Measurements from ENCODE around the gene FREM1. TPM values are rescaled to one million over a fixed set of nuclear protein-coding genes. Genes with fewer than 3 reads are reported as not detected.

FREM1 gene
- total RNA-seq, 4 donors from 2014 or later: 3.3 to 7.1 (median 5.2) TPM

DNA sequence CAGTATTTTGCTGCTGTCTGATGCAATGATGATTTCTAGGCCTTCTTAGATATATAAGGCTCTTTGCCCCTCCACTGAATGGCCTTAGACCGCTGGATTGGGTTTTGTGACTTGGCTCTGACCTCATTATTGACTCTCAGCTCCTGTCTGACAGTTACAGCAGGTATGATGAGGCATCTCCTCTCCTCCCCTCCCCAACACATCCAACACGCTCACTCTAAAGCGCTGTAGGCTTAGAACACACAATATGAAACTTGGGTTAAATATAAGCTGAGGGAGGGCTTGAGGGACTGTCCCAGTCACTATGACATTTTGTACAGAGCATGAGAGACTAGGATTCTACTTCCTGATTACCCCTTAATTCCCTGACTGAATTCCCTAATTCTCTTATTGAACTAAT is 168.9 kb downstream of the FREM1 start:
- Histone ChIP-seq H3K4me3 (no peak overlapping the region), H3K9me3 (no peaks in the 10 kb centered on the region), H3K27me3 (no peaks in the 10 kb centered on the region), H3K27ac (no peak overlapping the region), H3K36me3 (peaks cover 0 to 3% (median 0%) of the 10 kb centered on the region in 3 donors), H3K4me1 (no peaks in the 10 kb centered on the region)
- DNase-seq (ENCODE audit: low spot score in 2 of 2): no peak
- WGBS, 2 donors: 89 to 91% methylated on average over 3 of the region's 3 CpGs
- TF ChIP-seq EP300 (IDR thresholded peaks at IDR 0.05) (no peak), POLR2A (IDR thresholded peaks at IDR 0.05) (no peak)
- TF ChIP-seq, protein P1, sequence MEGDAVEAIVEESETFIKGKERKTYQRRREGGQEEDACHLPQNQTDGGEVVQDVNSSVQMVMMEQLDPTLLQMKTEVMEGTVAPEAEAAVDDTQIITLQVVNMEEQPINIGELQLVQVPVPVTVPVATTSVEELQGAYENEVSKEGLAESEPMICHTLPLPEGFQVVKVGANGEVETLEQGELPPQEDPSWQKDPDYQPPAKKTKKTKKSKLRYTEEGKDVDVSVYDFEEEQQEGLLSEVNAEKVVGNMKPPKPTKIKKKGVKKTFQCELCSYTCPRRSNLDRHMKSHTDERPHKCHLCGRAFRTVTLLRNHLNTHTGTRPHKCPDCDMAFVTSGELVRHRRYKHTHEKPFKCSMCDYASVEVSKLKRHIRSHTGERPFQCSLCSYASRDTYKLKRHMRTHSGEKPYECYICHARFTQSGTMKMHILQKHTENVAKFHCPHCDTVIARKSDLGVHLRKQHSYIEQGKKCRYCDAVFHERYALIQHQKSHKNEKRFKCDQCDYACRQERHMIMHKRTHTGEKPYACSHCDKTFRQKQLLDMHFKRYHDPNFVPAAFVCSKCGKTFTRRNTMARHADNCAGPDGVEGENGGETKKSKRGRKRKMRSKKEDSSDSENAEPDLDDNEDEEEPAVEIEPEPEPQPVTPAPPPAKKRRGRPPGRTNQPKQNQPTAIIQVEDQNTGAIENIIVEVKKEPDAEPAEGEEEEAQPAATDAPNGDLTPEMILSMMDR (IDR thresholded peaks at IDR 0.05): no peak

DNA sequence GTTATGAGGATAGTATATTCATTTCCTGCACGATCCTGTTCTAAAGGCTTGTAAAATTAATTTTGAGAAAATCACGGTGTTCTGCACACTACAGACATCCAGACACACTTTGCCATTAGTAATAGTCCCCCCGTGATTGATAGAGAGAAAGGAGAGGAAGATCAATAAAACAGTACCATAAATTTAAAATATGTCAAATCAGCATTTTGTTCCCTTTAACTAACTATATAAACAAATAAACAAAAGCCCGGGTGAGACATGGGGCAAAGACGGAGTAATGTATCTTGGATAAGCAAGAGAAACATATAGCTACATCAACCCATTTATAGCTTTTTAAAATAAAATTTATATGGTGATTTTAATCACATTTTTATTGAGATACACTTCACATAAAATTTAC is 177.1 kb downstream of the FREM1 start:
- H3K4me1 ChIP-seq: no peaks in the 10 kb centered on the region
- no peaks in the 10 kb centered on the region for H3K27me3 ChIP-seq
- DNase-seq (ENCODE audit: low spot score in 2 of 2): no peak
- no peak overlapping the region for H3K27ac ChIP-seq
- TF ChIP-seq, protein P1 (IDR thresholded peaks at IDR 0.05): no peak
- TF ChIP-seq POLR2A (IDR thresholded peaks at IDR 0.05) (no peak), EP300 (IDR thresholded peaks at IDR 0.05) (no peak)
- no peaks in the 10 kb centered on the region for H3K9me3 ChIP-seq
- 85 to 87% methylated on average over 5 of the region's 5 CpGs for WGBS, 2 donors
- H3K4me3 ChIP-seq: no peak overlapping the region
- no peaks in the 10 kb centered on the region for H3K36me3 ChIP-seq

DNA sequence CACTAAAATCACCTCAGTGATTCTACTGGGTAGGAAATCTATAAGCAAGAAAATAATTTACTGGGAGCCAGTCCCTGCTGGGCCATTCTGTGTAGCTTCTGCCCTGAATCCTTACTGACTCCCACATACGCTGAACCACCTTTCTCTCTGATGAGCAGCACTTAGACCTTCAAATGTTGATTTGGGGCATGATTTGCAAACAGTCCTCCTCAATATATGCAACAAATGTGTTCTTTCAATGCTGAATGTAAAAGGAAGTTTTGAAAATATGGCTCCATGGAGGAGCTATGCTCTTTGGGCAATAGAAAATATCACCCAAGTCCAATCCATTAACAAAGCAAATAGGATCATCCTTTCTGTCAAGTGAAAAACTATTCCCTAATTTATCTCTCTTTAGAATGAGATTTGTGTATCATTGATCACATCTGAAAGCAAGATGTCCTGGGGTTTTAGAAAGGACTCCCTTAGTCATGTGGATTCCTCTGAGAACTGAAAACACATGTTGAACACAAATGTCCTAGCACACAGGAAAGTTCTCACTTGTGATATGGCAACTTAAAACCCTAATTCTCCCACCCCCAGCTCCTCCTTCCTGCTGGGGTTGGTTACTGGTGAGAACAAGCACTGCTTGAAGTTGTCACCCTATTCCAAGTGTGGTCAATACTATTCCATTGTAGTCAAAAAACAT is 178.8 kb downstream of the FREM1 start:
- Histone ChIP-seq H3K9me3 (no peaks in the 10 kb centered on the region), H3K27ac (no peak overlapping the region), H3K4me3 (no peak overlapping the region), H3K4me1 (no peaks in the 10 kb centered on the region), H3K27me3 (no peaks in the 10 kb centered on the region), H3K36me3 (no peaks in the 10 kb centered on the region)
- no peak for DNase-seq (ENCODE audit: low spot score in 2 of 2)
- TF ChIP-seq POLR2A (IDR thresholded peaks at IDR 0.05): no peak
- no peak for TF ChIP-seq EP300 (IDR thresholded peaks at IDR 0.05)
- TF ChIP-seq, protein P1 (IDR thresholded peaks at IDR 0.05): no peak
- WGBS, 2 donors: 93 to 96% methylated on average over 1 of the region's 1 CpG

DNA sequence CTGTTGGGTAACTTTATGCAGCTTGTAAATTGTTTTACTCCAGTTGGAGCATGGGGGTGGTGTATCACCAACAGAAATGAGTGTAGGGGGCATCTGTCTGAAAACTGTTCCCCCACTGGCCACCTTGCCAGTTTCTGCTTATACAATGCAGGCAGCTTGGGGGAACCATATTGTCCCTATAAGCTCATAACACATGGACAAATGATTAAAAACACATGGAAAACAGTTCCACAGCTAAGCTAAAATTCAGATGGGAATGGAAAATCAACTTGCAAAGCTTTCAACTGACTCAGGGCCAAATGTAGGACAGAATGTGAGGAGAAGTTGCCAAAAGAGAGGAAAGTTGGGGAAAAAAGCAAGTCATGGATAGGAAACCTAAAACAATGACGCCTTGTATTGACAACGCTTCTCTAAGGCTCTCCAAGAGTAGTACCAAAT is 179.7 kb downstream of the FREM1 start:
- H3K27ac ChIP-seq: no peak overlapping the region
- DNase-seq (ENCODE audit: low spot score in 2 of 2): no peak
- no peaks in the 10 kb centered on the region for H3K36me3 ChIP-seq
- no peaks in the 10 kb centered on the region for H3K4me1 ChIP-seq
- H3K9me3 ChIP-seq: no peaks in the 10 kb centered on the region
- no peaks in the 10 kb centered on the region for H3K27me3 ChIP-seq
- TF ChIP-seq EP300 (IDR thresholded peaks at IDR 0.05): no peak
- no peak overlapping the region for H3K4me3 ChIP-seq
- 51% methylated on average over 2 of the region's 2 CpGs for WGBS, 2 donors

DNA sequence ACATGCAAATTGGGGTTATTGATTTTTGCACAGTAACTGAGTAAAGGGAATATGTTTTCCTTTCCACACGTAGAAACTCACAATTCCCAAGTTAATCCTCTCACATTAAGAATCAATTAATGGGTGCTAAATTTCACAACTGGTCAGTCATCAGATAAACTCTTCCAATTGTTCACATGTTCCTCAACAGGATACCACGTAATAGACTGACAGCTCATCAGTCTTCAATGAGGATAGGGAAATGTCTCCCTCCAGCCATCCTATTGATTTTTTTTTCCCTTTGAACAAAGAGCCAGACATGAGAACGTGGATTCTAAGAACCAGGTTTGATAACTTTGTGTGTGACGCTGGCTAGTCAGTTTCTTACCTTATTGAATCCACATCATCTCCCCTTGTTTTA is 186.9 kb downstream of the FREM1 start:
- no peak overlapping the region for H3K27ac ChIP-seq
- TF ChIP-seq, protein P1 (IDR thresholded peaks at IDR 0.05): no peak
- TF ChIP-seq EP300 (IDR thresholded peaks at IDR 0.05) (no peak), POLR2A (IDR thresholded peaks at IDR 0.05) (no peak)
- no peak overlapping the region for H3K4me3 ChIP-seq
- H3K36me3 ChIP-seq: no peaks in the 10 kb centered on the region
- H3K9me3 ChIP-seq: no peaks in the 10 kb centered on the region
- no peaks in the 10 kb centered on the region for H3K4me1 ChIP-seq
- no peak for DNase-seq (ENCODE audit: low spot score in 2 of 2)
- 61 to 69% methylated on average over 4 of the region's 4 CpGs for WGBS, 2 donors
- H3K27me3 ChIP-seq: no peaks in the 10 kb centered on the region

Measured in tibial nerve (tissue), 4 donors.